H9 (cell line): ENCODE data around the gene CD164L2. TPM values are rescaled to one million over a fixed set of nuclear protein-coding genes. Genes with fewer than 3 reads are reported as not detected.

Experiments used
- DNase-seq: peaks from one replicate; pipeline ENCODE4 v3.0.0-alpha.2; 2017
- H2AFZ ChIP-seq: one replicate; pipeline ENCODE4 v1.6.1; 2013; ENCODE audit warnings: mild to moderate bottlenecking, low read length, control low read depth, moderate library complexity
- H2AK5ac ChIP-seq: 2 replicates; pipeline ENCODE4 v1.6.1; 2013; ENCODE audit warnings: low read length, control low read depth, mixed read lengths; ENCODE audit not compliant: insufficient read length
- H2BK120ac ChIP-seq: one replicate; pipeline ENCODE4 v1.6.1; 2013; ENCODE audit warnings: low read depth, mild to moderate bottlenecking, low read length, control low read depth, inconsistent platforms; ENCODE audit not compliant: poor library complexity, severe bottlenecking
- H2BK12ac ChIP-seq: 2 replicates; pipeline ENCODE4 v1.6.1; 2013; ENCODE audit warnings: low read length, control low read depth, mixed read lengths, low read depth; ENCODE audit not compliant: insufficient read length
- H2BK15ac ChIP-seq: 2 replicates; pipeline ENCODE4 v1.6.1; 2013; ENCODE audit warnings: low read depth, low read length, control low read depth
- H2BK20ac ChIP-seq: one replicate; pipeline ENCODE4 v1.6.1; 2013; ENCODE audit warnings: low read depth, mild to moderate bottlenecking, low read length, control low read depth, inconsistent platforms; ENCODE audit not compliant: poor library complexity, severe bottlenecking
- H2BK5ac ChIP-seq: 2 replicates; pipeline ENCODE4 v1.6.1; 2013; ENCODE audit warnings: low read length, control low read depth, mixed read lengths; ENCODE audit not compliant: insufficient read length
- H3K14ac ChIP-seq: 2 replicates; pipeline ENCODE4 v1.6.1; 2013; ENCODE audit warnings: low read length, control low read depth; ENCODE audit not compliant: insufficient read depth
- H3K18ac ChIP-seq: 2 replicates; pipeline ENCODE4 v1.6.1; 2013; ENCODE audit warnings: low read depth, mild to moderate bottlenecking, mixed read lengths, low read length, control low read depth; ENCODE audit not compliant: insufficient read length
- H3K23ac ChIP-seq: 2 replicates; pipeline ENCODE4 v1.6.1; 2013; ENCODE audit warnings: low read length, control low read depth, mixed read lengths, low read depth; ENCODE audit not compliant: insufficient read length
- H3K23me2 ChIP-seq: 2 replicates; pipeline ENCODE4 v1.6.1; 2013; ENCODE audit warnings: low read depth, mild to moderate bottlenecking, mixed read lengths, low read length, control low read depth; ENCODE audit not compliant: insufficient read length, poor library complexity, severe bottlenecking
- H3K27ac ChIP-seq: 2 replicates; pipeline ENCODE4 v1.5.1; 2013; ENCODE audit warnings: low read length, control low read depth, mixed read lengths, low read depth; ENCODE audit not compliant: insufficient read length
- H3K27me3 ChIP-seq: 2 replicates; pipeline ENCODE4 v1.6.1; 2013; ENCODE audit warnings: low read length, control low read depth, inconsistent platforms; ENCODE audit not compliant: insufficient read depth
- H3K4ac ChIP-seq: 2 replicates; pipeline ENCODE4 v1.6.1; 2013; ENCODE audit warnings: low read depth, mild to moderate bottlenecking, control low read depth, inconsistent platforms, low read length, moderate library complexity
- H3K4me1 ChIP-seq: 2 replicates; pipeline ENCODE4 v1.6.1; 2013; ENCODE audit warnings: low read length, control low read depth, inconsistent platforms; ENCODE audit not compliant: insufficient read depth
- H3K4me2 ChIP-seq: 2 replicates; pipeline ENCODE4 v1.6.1; 2013; ENCODE audit warnings: low read length, control low read depth, mixed read lengths; ENCODE audit not compliant: insufficient read length, insufficient read depth
- H3K56ac ChIP-seq: 2 replicates; pipeline ENCODE4 v1.6.1; 2013; ENCODE audit warnings: low read depth, mild to moderate bottlenecking, mixed read lengths, low read length, control low read depth; ENCODE audit not compliant: insufficient read length
- H3K79me1 ChIP-seq: 2 replicates; pipeline ENCODE4 v1.6.1; 2013; ENCODE audit warnings: low read depth, mild to moderate bottlenecking, moderate library complexity, low read length, control low read depth, inconsistent platforms; ENCODE audit not compliant: insufficient read depth, poor library complexity, severe bottlenecking
- H3K79me2 ChIP-seq: 2 replicates; pipeline ENCODE4 v1.6.1; 2013; ENCODE audit warnings: low read length, control low read depth, inconsistent platforms; ENCODE audit not compliant: insufficient read depth
- H3K9ac ChIP-seq: 2 replicates; pipeline ENCODE4 v1.6.1; 2013; ENCODE audit warnings: low read length, control low read depth, mixed read lengths; ENCODE audit not compliant: insufficient read length; ENCODE audit errors: extremely low read depth
- H3K9me3 ChIP-seq: one replicate; pipeline ENCODE4 v1.6.1; 2013; ENCODE audit warnings: low read depth, low read length, inconsistent platforms; ENCODE audit not compliant: control insufficient read depth
- H3T11ph ChIP-seq: one replicate; pipeline ENCODE4 v1.6.1; 2013; ENCODE audit warnings: mild to moderate bottlenecking, low read length, control low read depth, inconsistent platforms
- H4K20me1 ChIP-seq: one replicate; pipeline ENCODE4 v1.6.1; 2013; ENCODE audit not compliant: control insufficient read depth, insufficient read length, insufficient read depth
- H4K5ac ChIP-seq: 2 replicates; pipeline ENCODE4 v1.6.1; 2013; ENCODE audit warnings: low read depth, mild to moderate bottlenecking, mixed read lengths, low read length, control low read depth; ENCODE audit not compliant: insufficient read length
- H4K8ac ChIP-seq: replicated peaks from 2 replicates; pipeline ENCODE4 v1.6.1; 2013; ENCODE audit warnings: low read length, control low read depth, mixed read lengths, low read depth; ENCODE audit not compliant: insufficient read length
- H4K91ac ChIP-seq: 2 replicates; pipeline ENCODE4 v1.6.1; 2013; ENCODE audit warnings: low read depth, mild to moderate bottlenecking, moderate library complexity, mixed read lengths, low read length, control low read depth; ENCODE audit not compliant: insufficient read length
- H3K27ac Mint-ChIP-seq, 3 experiments: 2 replicates in 2 of 3; 3 replicates in 1 of 3; pipeline ENCODE4 v1.8.0; 2020 to 2021; ENCODE audit warnings: mixed read lengths in 3 of 3, mild to moderate bottlenecking in 1 of 3, moderate library complexity in 1 of 3
- H3K27me3 Mint-ChIP-seq: 2 replicates; pipeline ENCODE4 v1.8.0; 2021; ENCODE audit warnings: low read depth, mild to moderate bottlenecking, moderate library complexity, mixed read lengths
- H3K36me3 Mint-ChIP-seq, 3 experiments: 2 replicates in 2 of 3; 3 replicates in 1 of 3; pipeline ENCODE4 v1.8.0; 2020 to 2021; ENCODE audit warnings: low read depth in 3 of 3, mixed read lengths in 3 of 3; ENCODE audit not compliant: insufficient read depth in 1 of 3
- H3K4me1 Mint-ChIP-seq, 2 experiments: 2 replicates each; pipeline ENCODE4 v1.8.0; 2020; ENCODE audit warnings: mixed read lengths in 2 of 2
- H3K4me3 Mint-ChIP-seq, 2 experiments: 2 replicates in 1 of 2; 3 replicates in 1 of 2; pipeline ENCODE4 v1.8.0; 2020 to 2021; ENCODE audit warnings: mild to moderate bottlenecking in 2 of 2, mixed read lengths in 2 of 2, moderate library complexity in 1 of 2
- H3K9me3 Mint-ChIP-seq, 2 experiments: 2 replicates in 1 of 2; 3 replicates in 1 of 2; pipeline ENCODE4 v1.8.0; 2020; ENCODE audit warnings: mild to moderate bottlenecking in 2 of 2, mixed read lengths in 2 of 2, moderate library complexity in 1 of 2
- WGBS: extraction: QIAGEN DNeasy Blood & Tissue Kit; methylation state at CpG from one replicate; pipeline ENCODE4 v1.1.7; 2013; ENCODE audit warnings: missing lambda C conversion rate, low lambda C conversion rate, mixed read lengths; ENCODE audit not compliant: insufficient read length; ENCODE audit errors: extremely low coverage; 5-methylcytosine and 5-hydroxymethylcytosine counted together
- total RNA-seq: library from RNA; stranded (reverse); gene quantifications from 2 replicates; pipeline ENCODE4 v1.2.1, GENCODE V29; 2021
- TF ChIP-seq, protein P1 (sequence below): fragments of 200-600 bp; sonication (generic); conservative IDR thresholded peaks from 3 replicates; pipeline ENCODE4 v1.8.0; 2021; ENCODE audit warnings: antibody characterized with exemption, mild to moderate bottlenecking

Gene CD164L2
- total RNA-seq, 1 experiment from 2014 or later, result 1.2 TPM

DNA sequence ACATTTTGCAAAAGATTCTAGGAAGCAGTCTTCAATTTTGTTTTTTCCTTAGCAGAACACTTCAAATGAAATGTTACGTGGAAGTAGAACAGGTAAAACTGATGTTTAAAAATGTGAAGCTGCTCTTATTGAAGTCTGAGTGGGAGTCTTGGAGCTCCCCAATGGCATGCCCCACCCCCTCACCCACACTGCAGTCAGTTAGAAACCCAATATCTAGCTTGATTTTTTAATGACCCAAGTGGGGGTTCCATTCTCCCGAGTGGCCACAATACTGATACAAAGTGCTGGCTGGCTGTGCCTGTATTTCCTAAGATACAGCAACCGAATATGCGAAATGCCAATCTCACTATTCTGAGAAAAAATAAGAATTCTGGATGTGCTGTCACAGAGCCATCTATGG lies 40.6 kb upstream of the CD164L2 start:
- Histone ChIP-seq H3K79me2 (peaks cover 1% of the 10 kb centered on the region; the same call in 1 of the 2 replicates), H2AK5ac (no peak overlapping the region), H3K18ac (no peak overlapping the region), H3K79me1 (no peaks in the 10 kb centered on the region), H2BK20ac (no peak overlapping the region), H3K27me3 (no peaks in the 10 kb centered on the region), H3K4me1 (peaks cover 5% of the 10 kb centered on the region; the same call in 1 of the 2 replicates), H3K23me2 (no peaks in the 10 kb centered on the region), H2BK5ac (no peak overlapping the region), H2BK15ac (no peak overlapping the region), H4K20me1 (no peaks in the 10 kb centered on the region), H2BK120ac (no peak overlapping the region), H4K91ac (no peak overlapping the region), H4K5ac (no peak overlapping the region), H3K23ac (no peak overlapping the region), H3K9ac (no peak overlapping the region), H4K8ac (no peak overlapping the region), H2AFZ (no peak overlapping the region), H3K27ac (no peak overlapping the region), H3T11ph (no peak overlapping the region), H3K4ac (no peak overlapping the region), H3K14ac (no peak overlapping the region), H3K9me3 (no peaks in the 10 kb centered on the region), H3K56ac (no peak overlapping the region), H2BK12ac (no peak overlapping the region), H3K4me2 (no peak overlapping the region)
- Mint-ChIP-seq H3K4me3 (no peak overlapping the region), H3K27me3 (no peaks in the 10 kb centered on the region), H3K27ac (peak overlapping the region in 1 of 3 experiments; percentile 27; a peak in 1 of 7 replicates), H3K4me1 (peaks cover 28 to 32% of the 10 kb centered on the region in 2 experiments), H3K9me3 (no peaks in the 10 kb centered on the region), H3K36me3 (peaks cover 12 to 22% (median 18%) of the 10 kb centered on the region in 3 experiments; a peak in 6 of 7 replicates)
- WGBS, result no CpG with 5 or more reads among the region's 4 CpGs
- TF ChIP-seq, protein P1, sequence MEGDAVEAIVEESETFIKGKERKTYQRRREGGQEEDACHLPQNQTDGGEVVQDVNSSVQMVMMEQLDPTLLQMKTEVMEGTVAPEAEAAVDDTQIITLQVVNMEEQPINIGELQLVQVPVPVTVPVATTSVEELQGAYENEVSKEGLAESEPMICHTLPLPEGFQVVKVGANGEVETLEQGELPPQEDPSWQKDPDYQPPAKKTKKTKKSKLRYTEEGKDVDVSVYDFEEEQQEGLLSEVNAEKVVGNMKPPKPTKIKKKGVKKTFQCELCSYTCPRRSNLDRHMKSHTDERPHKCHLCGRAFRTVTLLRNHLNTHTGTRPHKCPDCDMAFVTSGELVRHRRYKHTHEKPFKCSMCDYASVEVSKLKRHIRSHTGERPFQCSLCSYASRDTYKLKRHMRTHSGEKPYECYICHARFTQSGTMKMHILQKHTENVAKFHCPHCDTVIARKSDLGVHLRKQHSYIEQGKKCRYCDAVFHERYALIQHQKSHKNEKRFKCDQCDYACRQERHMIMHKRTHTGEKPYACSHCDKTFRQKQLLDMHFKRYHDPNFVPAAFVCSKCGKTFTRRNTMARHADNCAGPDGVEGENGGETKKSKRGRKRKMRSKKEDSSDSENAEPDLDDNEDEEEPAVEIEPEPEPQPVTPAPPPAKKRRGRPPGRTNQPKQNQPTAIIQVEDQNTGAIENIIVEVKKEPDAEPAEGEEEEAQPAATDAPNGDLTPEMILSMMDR, result no peak
- no peak for DNase-seq
